ENCODE results near the gene LYZL4.

GRCh38 chr3:42375121-42375800 lies 35.1 kb downstream of the LYZL4 start:
- TF ChIP-seq CTCF (IDR thresholded peaks at IDR 0.05 in 4 of 5, conservative IDR thresholded peaks at IDR 0.05 in 1 of 5) (no peak), POLR2A (IDR thresholded peaks at IDR 0.05) (no peak)

Measured in gastrocnemius medialis (tissue), 4 donors.